Activated CD4-positive, alpha-beta T cell treated with anti-CD3 and anti-CD28 coated beads for 24 hours (primary cell): ENCODE results near the gene S100PBP.

ENCODE experiments used
- DNase-seq, 2 donors: peaks; one replicate each; pipeline ENCODE4 v3.0.0-alpha.2; 2020; ENCODE audit warnings: low read depth in 2 of 2

The S100PBP gene

GRCh38 chr1:32817159-32817814, at the start of gene S100PBP, which contains the start of gene YARS1:
Gene S100PBP (plus strand): TSS chr1:32817653. CDS start chr1:32826100, 8,447 bp downstream.
Gene YARS1 (minus strand): TSS chr1:32817358. CDS start chr1:32817244, 114 bp downstream.
- DNase-seq: peak; percentile 100

- no peak for DNase-seq
These were observed 49.2 kb upstream of the S100PBP start for GRCh38 chr1:32768110-32768850.

- no peak for DNase-seq
These were observed 47.8 kb upstream of the S100PBP start for GRCh38 chr1:32769524-32770220.

DNA sequence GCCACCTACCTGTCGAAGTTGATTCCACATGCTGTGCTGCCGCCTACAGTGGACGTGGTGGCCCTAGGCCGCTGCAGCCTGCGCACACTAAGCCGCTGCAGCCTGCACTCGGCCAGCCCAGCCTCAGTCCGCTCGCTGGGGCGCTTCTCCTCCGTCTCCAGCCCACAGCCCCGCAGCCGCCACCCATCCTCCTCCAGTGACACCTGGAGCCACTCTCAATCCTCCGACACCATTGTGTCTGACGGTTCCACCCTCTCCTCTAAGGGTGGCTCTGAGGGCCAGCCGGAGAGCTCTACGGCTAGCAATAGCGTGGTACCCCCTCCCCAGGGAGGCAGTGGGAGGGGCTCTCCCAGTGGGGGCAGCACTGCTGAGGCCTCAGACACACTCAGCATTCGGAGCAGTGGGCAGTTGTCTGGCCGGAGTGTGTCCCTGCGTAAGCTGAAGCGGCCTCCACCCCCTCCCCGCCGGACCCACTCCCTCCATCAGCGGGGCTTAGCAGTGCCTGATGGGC, 47.2 kb upstream of the S100PBP start:
- DNase-seq: no peak

DNA sequence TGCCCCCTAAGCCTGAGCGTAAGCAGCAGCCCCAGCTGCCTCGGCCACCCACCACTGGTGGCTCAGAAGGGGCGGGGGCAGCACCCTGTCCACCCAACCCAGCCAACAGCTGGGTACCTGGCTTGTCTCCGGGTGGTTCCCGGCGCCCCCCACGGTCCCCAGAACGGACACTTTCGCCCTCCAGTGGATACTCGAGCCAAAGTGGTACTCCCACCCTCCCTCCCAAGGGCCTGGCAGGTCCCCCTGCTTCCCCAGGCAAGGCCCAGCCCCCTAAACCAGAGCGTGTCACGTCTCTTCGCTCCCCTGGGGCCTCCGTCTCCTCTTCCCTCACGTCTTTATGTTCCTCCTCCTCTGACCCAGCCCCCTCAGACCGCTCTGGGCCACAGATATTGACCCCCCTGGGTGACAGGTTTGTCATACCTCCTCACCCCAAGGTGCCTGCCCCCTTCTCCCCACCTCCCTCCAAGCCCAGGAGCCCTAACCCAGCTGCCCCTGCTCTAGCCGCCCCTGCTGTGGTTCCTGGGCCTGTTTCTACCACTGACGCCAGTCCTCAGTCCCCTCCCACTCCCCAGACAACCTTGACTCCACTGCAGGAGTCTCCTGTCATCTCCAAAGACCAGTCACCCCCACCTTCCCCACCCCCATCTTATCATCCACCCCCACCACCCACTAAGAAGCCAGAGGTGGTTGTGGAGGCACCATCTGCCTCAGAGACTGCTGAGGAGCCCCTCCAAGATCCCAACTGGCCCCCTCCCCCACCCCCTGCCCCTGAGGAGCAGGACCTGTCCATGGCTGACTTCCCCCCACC, 46.5 kb upstream of the S100PBP start:
- no peak for DNase-seq

DNA sequence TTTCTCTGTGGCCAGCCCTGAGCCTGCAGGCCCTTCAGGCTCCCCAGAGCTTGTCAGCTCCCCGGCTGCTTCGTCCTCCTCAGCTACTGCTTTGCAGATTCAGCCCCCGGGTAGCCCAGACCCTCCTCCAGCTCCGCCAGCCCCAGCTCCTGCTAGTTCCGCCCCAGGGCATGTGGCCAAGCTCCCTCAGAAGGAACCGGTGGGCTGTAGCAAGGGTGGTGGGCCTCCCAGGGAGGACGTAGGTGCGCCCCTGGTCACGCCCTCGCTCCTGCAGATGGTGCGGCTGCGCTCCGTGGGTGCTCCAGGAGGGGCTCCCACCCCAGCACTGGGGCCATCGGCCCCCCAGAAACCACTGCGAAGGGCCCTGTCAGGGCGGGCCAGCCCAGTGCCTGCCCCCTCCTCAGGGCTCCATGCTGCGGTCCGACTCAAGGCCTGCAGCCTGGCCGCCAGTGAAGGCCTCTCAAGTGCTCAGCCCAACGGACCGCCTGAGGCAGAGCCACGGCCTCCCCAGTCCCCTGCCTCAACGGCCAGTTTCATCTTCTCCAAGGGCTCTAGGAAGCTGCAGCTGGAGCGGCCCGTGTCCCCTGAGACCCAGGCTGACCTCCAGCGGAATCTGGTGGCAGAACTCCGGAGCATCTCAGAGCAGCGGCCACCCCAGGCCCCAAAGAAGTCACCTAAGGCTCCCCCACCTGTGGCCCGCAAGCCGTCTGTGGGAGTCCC, 45.7 kb upstream of the S100PBP start:
- DNase-seq: no peak

- DNase-seq: no peak
These were observed 45.0 kb upstream of the S100PBP start for GRCh38 chr1:32772281-32773017.

GRCh38 chr1:32773018-32773763, 44.3 kb upstream of the S100PBP start:
- DNase-seq: peak; percentile 63 to 68

DNA sequence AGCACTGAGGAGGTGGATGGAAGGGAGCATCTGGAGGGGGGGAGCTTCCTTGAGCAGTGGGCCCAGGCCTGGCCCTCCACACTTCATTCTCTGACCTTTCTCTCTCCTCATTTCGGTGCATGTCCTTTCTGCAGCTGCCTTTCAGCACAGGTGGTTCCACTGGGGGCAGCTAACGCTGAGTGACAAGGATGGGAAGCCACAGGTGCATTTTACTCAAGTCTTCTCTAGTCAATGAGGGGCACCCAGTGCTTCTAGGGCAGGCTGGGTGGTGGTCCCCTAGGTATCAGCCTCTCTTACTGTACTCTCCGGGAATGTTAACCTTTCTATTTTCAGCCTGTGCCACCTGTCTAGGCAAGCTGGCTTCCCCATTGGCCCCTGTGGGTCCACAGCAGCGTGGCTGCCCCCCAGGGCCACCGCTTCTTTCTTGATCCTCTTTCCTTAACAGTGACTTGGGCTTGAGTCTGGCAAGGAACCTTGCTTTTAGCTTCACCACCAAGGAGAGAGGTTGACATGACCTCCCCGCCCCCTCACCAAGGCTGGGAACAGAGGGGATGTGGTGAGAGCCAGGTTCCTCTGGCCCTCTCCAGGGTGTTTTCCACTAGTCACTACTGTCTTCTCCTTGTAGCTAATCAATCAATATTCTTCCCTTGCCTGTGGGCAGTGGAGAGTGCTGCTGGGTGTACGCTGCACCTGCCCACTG, 43.5 kb upstream of the S100PBP start:
- no peak for DNase-seq

GRCh38 chr1:32774464-32774808, 43.0 kb upstream of the S100PBP start:
- DNase-seq: no peak

- no peak for DNase-seq
These were observed 42.4 kb upstream of the S100PBP start for GRCh38 chr1:32774950-32775634.

- no peak for DNase-seq
These were observed 41.7 kb upstream of the S100PBP start for GRCh38 chr1:32775640-32776337.

GRCh38 chr1:32779242-32779641, 38.2 kb upstream of the S100PBP start:
- DNase-seq: no peak

GRCh38 chr1:32780005-32780404, 37.4 kb upstream of the S100PBP start:
- no peak for DNase-seq

- no peak for DNase-seq
These were observed 36.7 kb upstream of the S100PBP start for GRCh38 chr1:32780628-32781234.

GRCh38 chr1:32782086-32782485, 35.4 kb upstream of the S100PBP start:
- DNase-seq: no peak

DNA sequence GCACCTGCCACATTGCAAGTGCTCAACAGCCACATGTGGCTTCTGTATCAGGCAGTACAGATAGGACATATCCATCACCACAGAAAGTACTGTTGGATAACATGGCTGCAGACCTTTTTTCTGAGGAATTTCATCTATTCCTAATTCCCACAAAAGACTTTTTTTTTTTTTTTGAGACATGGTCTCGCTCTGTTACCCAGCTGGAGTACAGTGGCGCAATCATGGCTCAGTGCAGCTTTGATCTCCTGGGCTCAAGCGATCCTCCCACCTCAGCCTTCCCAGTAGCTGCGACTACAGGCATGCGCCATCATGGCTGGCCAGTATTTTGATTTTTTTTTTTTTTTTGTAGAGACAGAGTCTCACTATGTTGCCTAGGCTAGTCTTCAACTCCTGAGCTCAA, 33.6 kb upstream of the S100PBP start:
- DNase-seq: no peak
